Ramos (cell line): ENCODE measurements around the gene CNOT6.

Source experiments
- in situ Hi-C: fragments of 300-500 bp; cut with MboI; formaldehyde crosslinking; loops from one replicate; pipeline ENCODE4 v1.14.3; 2022; ENCODE audit warnings: low sequenced_read_pairs; ENCODE audit not compliant: unreplicated experiment

Gene CNOT6

DNA sequence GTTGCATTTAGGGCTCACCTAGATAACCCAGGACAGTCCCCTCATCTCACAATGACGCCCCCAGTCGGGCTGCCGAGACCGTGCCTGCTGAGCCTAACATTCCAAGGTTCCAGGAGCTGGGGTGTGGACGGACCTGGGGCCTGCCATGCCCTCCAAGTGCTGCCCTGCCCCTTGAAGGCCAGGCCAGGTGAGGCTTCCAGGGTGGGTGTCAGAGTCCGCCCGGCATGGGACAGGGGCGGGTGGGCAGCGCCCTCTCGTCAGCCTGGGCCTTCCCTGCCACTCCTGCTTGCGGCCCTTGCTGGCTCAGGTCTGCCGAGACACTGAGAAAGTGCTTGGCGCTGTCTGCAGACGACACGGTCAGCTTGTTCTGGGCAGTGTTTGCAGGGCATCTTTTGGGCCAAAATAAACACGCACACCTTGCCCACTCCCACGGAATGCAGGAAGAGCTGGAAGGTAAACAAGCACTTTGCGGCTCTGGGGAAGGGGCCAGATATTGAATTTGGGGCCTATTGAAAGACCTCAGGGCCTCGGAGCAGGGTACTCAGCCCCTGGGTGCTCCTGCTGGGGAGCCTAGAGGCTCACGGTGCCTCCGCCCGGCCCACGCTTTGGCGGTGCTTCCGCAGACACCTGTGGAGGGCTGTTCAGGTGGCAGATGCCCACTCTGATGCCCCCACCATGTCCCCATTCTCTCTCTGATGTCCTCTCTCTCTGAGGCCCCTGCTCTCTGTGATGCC, 101.4 kb downstream of the CNOT6 start:
- in situ Hi-C loops = no loop called here

DNA sequence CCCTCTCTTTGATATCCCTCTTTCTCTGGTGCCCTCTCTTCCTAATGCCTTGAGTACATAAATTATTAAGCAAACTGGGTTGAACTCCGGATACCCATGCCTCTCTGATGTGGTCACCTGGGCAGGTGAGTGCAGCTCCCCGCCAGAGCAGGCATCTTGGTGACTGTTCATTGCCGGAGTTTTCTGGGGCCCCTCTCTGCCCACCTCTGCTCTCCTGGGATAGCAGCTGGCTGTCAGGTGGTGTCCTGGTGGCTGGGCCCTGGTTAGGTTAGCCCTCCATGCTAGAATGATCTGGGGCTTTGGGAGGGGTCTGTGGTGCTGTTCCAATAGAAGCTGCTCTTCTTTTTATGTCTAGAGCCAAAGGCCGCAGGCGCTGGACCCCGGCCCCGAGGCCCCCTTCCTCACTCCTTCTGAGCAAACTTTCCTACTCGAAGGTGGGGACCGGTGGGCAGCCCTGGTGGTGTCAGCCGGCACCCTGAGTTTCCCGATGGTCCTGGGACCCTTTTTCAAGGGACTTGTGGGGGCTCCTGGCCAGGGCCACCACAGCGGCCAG, 102.0 kb downstream of the CNOT6 start:
- in situ Hi-C loops = no loop called here

DNA sequence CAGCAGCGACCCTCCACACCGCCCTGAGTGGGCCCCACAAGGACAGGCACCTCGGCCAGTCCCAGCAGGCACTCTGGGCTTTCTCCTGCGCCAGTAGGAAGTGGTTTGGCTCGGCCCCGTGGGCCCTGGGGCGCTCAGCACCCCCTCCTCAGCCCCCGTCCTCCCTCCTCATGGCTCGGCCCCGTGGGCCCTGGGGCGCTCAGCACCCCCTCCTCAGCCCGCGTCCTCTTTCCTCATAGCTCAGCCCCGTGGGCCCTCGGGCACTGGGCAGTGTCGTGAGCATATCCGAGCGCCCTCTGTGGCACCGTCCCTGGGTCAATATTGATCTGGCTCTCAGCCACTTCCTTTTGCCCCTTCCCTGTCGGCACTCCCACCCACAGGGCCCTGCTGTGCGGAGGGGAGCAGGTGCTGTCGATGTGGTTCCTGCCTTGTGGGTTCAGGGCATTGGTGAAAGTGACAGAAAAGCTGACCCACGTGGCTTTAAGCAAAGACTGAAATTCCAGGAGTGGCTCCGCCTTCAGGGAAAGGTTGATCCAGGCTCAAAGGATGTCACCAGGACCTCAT, 102.6 kb downstream of the CNOT6 start:
- in situ Hi-C loops = no loop called here

DNA sequence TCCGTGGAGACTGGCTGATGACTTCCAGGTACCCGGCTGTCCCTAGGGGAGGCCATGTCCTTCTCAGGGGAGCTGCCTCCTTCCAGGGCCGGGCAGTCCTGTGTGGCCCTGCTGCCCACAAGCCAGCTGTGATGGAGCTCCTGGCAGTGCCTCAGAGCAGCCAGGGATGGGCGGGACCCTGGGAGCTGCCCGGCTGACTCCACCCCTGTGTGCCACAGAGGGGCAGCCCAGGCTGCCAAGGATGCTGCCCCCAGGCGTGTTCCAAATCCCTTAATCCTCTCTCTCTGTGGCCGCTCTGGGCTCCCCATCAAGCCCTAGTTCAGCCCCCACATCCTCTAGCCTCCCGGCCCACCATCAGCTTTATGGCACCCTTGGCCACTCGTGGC, 104.1 kb downstream of the CNOT6 start:
- in situ Hi-C loops = no loop called here

DNA sequence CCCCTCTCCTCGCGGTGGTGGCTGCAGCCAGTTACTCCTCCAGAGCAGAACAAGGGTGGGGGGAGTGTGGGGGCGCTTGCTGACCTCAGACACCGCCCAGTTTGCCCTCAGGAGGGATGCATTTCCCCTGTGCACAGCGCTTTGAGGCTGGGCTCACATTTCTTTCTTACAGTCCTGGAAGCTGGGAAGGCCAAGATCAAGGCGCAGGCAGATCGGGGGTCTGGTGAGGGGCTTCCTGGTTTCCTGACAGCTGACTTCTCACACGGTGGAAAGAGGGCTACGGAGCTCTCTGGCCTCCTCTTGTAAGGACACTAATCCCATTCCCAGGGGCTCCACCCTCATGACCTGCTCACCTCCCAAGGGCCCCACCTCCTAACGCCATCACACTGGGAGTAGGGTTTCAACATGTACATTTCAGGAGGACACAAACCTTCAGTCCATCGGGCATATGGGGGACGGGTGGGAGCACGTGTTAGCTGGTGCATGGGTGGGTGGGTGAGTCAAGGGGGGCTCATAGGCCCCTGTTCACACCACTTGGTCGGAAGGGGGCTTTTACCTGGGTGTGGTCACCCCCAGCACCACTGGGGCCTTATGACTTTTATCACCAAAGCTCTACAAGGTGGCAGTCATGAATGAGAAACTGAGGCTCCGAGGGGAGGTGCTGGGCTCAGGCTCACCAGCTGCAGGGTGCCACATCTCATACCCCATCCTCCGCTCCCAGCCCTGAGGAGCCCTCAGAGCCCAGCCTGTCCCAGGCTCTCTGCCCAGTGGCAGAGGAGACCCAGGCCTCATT, 104.8 kb downstream of the CNOT6 start:
- in situ Hi-C loops = no loop called here

DNA sequence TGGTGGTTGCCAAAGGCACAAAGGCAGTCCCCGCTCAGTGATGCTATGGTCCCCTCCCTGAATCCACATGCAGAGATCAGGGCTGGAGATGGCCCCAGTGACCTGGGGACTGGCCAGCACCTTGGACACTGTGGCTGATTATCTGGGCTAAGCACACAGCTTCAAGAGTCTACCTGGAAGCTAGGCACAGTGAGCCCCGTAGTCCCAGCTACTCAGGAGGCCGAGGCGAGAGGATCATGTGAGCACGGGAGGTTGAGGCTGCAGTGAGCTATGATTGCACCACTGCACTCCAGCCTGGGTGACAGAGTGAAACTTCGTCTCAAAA, 105.4 kb downstream of the CNOT6 start:
- in situ Hi-C loops = no loop called here

DNA sequence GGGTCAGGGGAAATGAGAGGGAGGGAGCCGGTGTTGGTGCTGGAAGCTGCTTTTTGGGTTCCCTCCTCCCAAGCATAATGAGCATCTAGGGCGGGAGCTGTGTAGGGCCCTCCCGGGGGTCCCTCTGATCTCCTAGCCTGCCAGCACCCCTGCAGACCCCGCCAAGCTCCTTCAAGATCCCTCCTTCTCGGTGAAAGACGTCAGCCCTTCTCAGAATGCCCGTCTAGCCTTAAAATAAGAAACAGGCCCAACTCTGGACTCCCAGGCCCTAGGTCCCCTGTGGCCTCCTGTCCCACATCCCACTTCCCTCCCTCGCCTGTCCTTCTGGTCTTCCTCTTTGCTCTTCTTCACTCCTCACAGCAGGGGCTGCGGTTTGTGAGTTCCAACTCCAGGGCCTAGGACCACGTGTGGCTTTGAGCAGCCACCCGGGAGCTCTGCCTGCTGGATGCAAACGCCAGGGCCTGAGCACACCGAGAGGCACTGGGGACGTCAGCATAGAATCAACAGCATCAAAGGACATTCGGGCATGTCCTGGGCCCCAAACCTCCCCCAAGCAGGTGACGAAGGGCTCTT, 105.9 kb downstream of the CNOT6 start:
- in situ Hi-C loops = no loop called here

DNA sequence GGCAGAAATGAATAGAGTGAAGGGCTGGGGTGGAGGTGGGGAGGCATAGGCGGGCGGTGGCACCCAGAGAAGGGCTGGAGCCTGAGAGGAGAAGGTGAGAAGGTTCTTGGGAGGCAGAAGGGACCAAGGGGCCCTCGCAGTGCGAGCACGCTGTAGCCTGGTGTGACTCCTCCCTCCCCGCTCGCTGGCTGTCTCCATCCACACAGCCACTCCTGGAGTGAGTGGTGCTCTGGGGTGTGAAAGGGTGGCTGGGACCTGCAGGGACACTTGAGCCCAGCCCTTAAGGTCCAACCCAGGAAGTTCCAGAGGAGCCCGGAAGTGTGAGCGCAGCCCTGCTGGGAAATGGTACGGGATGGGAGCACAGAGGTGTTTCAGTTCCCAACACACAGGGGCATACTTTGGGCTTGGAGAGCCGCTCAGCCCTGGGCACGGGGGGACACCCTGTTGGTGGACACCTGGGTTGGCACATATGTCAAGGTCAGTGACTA, 106.4 kb downstream of the CNOT6 start:
- in situ Hi-C loops = no loop called here

DNA sequence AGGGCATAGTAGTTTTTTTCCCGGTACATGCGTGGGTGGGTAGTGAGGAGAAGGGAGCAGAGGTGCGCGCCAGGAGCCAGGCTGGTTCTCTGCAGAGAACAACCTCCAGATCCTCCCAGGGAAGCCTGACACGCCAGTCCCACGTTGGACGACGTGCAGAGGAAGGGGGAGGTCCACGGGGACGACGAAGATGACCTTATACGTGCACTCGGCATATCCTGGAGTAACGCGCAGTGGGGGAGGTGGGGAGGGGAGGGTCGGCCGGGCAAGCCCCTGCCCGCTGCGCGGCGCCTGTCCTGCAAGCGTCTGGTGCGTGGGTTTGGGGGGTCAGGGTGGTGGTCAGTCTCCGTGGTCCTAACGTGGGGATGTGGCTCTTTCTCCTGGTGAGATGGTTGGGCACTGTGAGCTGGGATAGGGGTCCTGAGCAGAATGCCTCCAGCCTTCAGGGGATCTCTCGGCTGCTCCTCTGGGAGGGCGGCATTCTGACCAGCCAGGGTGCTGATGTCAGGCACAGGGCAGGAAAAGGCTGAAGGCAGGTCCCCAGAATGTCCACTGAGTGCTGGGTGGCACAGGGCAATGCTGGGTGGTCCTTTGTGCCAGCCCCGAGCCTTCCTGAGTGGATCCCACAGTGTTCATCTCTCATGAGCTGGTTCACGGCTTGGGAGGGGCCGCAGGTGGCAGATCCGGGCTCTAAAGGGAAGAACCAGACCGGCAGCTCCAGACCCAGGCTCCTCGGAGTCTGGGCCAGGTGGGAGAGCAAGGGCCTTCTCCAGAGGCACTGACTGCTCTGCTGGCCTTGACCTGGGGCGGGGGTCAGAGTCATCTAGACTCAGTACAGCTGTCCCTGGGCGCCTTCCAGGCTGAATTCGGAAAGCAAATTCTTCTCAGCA, 107.7 kb downstream of the CNOT6 start:
- in situ Hi-C loops = no loop called here

DNA sequence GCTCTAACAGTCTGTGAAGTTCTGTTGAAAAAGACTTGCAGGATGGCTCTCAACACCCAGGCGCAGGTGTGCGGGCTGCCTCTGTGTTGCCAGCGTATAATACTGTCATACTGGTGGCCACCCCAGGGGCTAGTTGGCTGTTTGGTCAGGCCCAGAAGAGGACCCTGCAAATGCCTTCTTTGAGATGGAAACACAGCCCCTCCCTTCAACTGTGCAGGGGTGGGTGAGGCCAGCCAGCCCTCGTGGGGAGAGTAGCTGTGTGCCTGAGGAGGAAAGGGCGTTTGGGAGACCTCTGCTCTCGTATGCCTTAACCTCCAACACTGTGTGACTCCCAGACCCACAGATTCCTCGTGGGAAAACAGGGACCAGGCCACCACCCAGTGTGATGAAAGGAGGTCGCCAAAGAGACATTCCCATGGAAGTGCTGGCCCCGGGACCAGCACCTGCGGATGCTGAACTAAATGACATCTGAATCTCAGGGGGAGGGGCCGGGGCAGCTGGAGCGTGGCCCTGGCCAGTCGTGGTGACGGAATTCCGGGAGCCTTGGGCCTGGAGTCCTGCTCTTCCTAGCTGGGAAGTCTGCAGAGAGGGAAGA, 108.4 kb downstream of the CNOT6 start:
- in situ Hi-C loops = no loop called here

DNA sequence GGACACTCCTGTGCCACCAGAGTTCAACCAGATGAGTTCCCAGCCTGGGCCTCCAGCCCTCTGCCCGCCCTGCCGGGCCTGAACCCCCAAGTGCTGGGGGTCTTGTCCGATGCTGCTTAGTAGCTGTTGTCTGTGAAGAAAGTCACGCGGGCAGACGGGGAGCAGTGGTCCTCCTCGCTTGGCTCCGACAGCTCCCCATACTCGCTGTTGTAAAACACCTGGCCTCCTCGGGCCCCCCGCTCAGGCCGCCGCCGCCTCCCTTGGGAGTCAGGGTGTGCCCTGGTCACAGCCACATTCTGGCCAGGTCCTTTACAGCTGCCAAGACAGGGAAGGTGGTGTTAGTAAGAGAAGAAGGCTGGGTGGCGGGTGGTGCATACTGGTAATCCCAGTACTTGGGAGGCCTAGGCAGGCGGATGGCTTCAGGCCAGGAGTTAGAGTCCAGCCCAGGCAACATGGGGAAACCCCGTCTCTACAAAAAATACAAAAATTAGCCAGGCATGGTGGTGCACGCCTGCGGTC, 109.0 kb downstream of the CNOT6 start:
- in situ Hi-C loops = no loop called here

DNA sequence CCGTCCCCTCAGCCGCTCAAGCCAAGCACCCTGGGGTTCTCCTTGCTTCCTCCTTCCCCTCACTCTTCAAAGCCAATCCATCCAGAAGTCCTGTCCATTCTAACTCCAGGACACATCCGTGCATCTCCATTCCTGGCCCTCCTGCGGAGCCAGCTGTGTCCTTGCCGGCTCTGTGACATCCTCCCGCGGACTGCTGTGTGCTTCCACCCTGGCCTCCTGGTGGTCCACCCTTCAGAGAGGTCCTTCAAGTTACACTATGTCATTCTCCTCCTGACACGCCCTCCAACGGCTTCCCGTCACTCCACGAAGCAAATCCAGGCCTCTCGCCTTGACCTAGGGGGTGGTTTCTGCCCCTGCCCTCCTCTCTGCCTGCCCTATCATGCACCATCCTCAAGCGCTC, 110.1 kb downstream of the CNOT6 start:
- in situ Hi-C loops = no loop called here

DNA sequence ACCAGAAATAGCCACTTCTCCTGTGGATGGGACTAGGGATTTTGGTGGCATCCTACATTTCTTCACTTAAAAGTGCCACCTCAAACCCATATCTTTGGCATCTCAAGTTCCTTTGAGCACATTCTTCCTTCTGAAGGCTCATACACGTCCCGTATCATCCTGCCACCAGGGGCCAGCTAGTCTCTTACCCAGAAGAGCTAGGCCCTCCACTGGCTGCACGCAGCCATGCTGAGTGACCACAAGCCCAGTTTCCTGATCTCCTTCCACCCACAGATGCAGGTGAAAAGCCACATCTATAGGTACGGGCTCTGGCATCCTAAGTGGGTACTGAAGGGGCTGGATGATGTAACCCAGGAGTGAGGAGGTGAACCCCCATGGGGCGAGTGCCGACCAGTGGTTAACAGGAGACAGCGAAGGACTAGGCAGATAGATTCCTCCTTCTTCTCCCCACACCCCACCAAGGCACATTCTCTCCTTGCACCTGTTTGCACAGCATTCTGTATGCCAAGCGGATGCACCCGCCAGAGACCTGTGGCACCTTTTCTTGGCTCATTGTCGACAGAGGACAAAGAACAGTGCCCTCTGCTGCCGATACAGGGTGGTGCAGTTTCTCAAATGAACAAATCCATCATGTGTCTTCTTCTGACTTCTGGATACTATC, 111.5 kb downstream of the CNOT6 start:
- in situ Hi-C loops = no loop called here

DNA sequence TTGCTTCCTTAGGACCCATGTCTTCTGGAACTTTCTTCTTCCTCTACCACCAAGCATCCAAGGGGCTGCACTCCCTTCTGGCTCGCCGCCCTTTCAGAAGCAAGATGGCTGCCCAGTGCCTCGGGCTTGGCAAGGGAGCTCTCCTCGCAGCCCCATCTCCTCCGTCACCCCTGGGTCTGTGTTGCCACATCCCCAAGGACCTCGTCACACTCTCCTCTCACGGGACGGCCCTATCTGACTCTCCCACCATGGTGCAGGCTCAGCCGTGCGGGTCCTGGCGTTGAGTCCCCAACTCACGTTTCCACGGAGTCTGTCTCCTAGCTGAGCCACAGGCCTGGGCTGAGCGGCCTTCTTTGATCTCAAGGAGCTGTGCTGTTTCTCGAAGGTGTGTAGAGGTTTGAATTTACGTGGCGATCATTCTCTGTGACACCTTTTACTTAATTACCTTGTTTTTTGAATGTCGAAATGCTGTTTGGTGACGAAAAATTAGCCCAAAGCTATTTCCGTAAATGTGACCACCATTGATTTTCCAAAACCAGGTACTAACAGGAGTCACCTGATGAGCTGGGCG, 112.1 kb downstream of the CNOT6 start:
- in situ Hi-C loops = no loop called here

DNA sequence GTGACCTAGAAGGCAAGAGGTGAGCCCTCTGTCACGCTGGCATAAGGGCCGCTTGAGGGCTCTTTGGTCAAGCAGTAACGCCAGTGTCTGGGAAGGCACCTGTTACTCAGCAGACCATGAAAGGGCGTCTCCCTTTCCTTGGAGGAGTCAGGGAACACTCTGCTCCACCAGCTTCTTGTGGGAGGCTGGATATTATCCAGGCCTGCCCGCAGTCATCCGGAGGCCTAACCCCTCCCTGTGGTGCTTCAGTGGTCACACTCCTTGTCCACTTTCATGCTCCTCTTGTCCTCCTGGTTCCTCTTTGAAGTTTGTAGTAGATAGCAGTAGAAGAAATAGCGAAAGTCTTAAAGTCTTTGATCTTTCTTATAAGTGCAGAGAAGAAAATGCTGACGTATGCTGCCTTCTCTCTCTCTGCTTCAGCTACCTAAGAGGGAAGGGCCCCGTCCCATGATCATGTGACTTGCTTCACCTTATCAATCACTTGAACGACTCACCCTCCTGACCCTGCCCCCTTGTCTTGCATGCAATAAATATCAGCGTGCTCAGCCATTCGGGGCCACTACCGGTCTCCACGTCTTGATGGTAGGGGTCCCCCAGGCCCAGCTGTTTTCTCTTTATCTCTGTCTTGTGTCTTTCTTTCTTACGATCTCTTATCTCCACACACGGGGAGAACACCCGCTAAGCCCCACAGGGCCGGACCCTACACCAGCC, 113.8 kb downstream of the CNOT6 start:
- in situ Hi-C loops = no loop called here

DNA sequence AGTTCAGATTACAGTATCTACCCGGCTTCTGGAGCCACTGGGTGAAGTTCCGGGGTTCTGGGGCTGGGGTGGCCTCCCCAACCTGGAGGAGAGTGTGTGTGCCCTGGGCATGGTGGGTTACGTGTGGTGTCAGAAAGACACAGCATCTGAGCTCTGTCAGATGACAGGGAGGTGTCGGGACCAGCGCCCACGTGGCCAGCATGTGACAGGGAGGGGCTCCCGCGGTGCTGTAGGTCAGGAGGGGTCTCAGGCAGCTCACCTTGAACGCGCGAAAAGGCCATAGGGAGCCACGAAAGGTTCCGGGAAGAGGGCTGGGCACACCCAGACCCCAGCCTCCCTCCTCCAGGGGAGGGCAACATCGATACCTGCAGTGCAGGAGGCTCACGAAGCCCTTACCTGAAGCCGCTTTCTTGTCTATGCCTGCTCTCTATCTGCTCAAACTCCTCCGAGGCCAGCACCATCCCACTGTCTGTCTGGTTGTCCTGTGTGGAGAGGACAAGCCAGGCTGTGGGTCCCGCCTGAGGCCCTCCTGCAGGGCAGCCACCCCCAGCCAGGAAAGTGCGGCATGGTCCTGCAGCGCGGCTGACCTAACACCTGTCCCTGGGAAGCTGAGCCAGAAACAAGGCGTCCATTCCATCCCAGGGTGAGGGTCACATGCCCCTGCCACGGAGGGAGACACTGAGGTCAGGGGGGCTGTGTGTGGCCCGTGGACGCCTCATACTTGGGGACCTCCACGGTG, 114.6 kb downstream of the CNOT6 start:
- in situ Hi-C loops = no loop called here

DNA sequence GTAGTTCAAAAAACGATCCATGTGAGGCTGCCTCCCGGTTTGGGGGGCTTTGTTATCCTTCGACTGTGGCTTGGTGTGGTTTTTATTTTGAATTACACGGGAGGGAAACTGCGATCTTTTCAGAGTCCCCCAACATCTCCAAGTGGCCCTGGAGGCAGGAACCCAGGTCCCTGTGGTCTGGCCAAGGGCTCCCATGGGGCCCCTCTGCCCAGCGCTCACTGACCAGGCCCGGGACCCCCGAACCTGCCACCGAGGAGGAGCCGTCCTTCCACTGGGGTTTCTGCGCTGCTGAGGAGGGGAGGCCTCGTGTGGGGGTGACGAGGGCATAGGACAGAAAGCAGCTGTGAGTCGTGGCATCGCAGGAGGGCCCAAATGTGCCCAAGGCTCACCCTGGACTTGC, 115.2 kb downstream of the CNOT6 start:
- in situ Hi-C loops = no loop called here
